ENCODE measurements around the gene MOV10. TPM values are rescaled to one million over a fixed set of nuclear protein-coding genes. Genes with fewer than 3 reads are reported as not detected.

Gene MOV10
- total and polyA plus RNA-seq, 2 donors (not counting 3 experiments of a cell fraction or from before 2014, with no cell fraction given), result 97.1 to 113 TPM

DNA sequence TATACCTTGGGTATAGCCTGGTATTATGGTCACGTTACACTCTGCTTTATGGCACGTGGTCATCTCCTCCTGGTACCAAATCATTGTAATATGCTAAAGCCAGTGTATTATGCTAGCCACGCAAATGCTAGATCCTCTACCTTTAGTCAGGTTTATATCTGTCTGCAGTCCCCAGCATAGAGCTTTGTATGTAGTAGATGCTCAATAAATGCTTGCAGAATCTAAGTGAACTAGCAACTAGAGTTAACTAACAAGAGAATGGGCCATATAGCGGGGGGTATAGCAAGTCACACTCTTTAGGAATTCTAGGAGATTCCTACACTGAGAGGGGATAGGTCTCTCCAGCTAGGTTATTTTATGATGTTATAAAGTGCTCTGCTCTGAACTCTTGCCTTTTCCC is 3.0 kb downstream of the MOV10 start:
- TF ChIP-seq JUN (IDR thresholded peaks at IDR 0.05; ENCODE audit: borderline replicate concordance, insufficient read depth, insufficient read length, low read depth) (no peak), EZH2 (IDR thresholded peaks at IDR 0.05; ENCODE audit: borderline replicate concordance, low read depth, low read length, severe bottlenecking) (no peak), CTCF (IDR thresholded peaks at IDR 0.05; ENCODE audit: extremely low read depth in 1 of 2, insufficient read depth in 1 of 2, low read depth in 1 of 2, low read length in 2 of 2) (no peak), FOS (IDR thresholded peaks at IDR 0.05; ENCODE audit: borderline replicate concordance, insufficient read depth, low read length) (no peak), POLR2A (IDR thresholded peaks at IDR 0.05; ENCODE audit: low read depth, low read length) (no peak), POLR2AphosphoS5 (IDR thresholded peaks at IDR 0.05; ENCODE audit: insufficient read depth, low read depth, low read length) (no peak), GATA2 (IDR thresholded peaks at IDR 0.05; ENCODE audit: insufficient read depth, insufficient read length, low read depth, low read length) (no peak), MYC (IDR thresholded peaks at IDR 0.05; ENCODE audit: low read depth, low read length) (no peak)
- TF ChIP-seq, protein P1, sequence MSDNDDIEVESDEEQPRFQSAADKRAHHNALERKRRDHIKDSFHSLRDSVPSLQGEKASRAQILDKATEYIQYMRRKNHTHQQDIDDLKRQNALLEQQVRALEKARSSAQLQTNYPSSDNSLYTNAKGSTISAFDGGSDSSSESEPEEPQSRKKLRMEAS (IDR thresholded peaks at IDR 0.05; ENCODE audit: insufficient read depth, insufficient read length), result no peak
- Histone ChIP-seq H3K9me1 (replicated peaks; ENCODE audit: control insufficient read depth, extremely low read depth, insufficient read depth, low read length) (no peaks in the 10 kb centered on the region), H3K27ac (ENCODE audit: insufficient read depth, low read depth, low read length) (no peak overlapping the region), H3K79me2 (ENCODE audit: control insufficient read depth, insufficient read depth, low read length) (peaks cover 20% of the 10 kb centered on the region), H4K20me1 (replicated peaks; ENCODE audit: control insufficient read depth, extremely low read depth, insufficient read depth, low read length) (peaks cover 2% of the 10 kb centered on the region), H2AFZ (ENCODE audit: low read depth, low read length) (no peak overlapping the region), H3K27me3 (ENCODE audit: control insufficient read depth in 2 of 2, insufficient read depth in 2 of 2, low read length in 2 of 2) (no peaks in the 10 kb centered on the region), H3K9ac (replicated peaks; ENCODE audit: extremely low read depth, insufficient read depth, low read length) (no peak overlapping the region), H3K4me1 (ENCODE audit: control insufficient read depth, extremely low read depth, insufficient read depth, low read length) (peaks cover 21% of the 10 kb centered on the region), H3K9me3 (replicated peaks; ENCODE audit: control insufficient read depth, insufficient read depth, low read length) (no peaks in the 10 kb centered on the region), H3K36me3 (ENCODE audit: control insufficient read depth in 2 of 2, extremely low read depth in 1 of 2, insufficient read depth in 2 of 2, low read length in 2 of 2) (no peaks in the 10 kb centered on the region), H3K4me2 (ENCODE audit: insufficient read depth, low read length) (no peak overlapping the region), H3K4me3 (replicated peaks in 1 of 3; ENCODE audit: insufficient read depth in 1 of 3, low read depth in 1 of 3, low read length in 3 of 3) (no peak overlapping the region)
- ChIA-PET POLR2A (no interaction called here), CTCF (no interaction called here)
- DNase-seq (ENCODE audit: low read depth, low spot score), result no peak
- BruUV-seq (replicated peaks), result no TSS peak
- FAIRE-seq, result no peak
- intact Hi-C loops (cut with micrococcal nuclease), result no loop called here
- dilution Hi-C loops (cut with MboI; ENCODE audit: extremely low pct_ligation_motif_present, low sequenced_read_pairs), result no loop called here
